Mesenchymal stem cell (in vitro differentiated cells and primary cell): Measurements from ENCODE around the gene HYAL4.
"Not testable (repeated sequence)": the region's sequence is repeated elsewhere in the genome, so short reads cannot be mapped to it uniquely, and the experiment has no call there.

Experiments
- DNase-seq: peaks from one replicate; pipeline ENCODE4 v3.0.0-alpha.2; 2013
- H2AFZ ChIP-seq: one replicate; pipeline ENCODE4 v1.6.1; 2013; ENCODE audit warnings: low read depth, mild to moderate bottlenecking, control low read depth, inconsistent platforms, low read length, moderate library complexity
- H2AK5ac ChIP-seq: 2 replicates; pipeline ENCODE4 v1.6.1; 2013; ENCODE audit warnings: low read length, moderate library complexity, mild to moderate bottlenecking, inconsistent platforms; ENCODE audit not compliant: severe bottlenecking
- H2BK120ac ChIP-seq: one replicate; pipeline ENCODE4 v1.6.1; 2013; ENCODE audit warnings: low read depth, mild to moderate bottlenecking, inconsistent platforms, low read length, moderate library complexity
- H2BK12ac ChIP-seq, 2 experiments: one replicate each; pipeline ENCODE4 v1.6.1; 2013; ENCODE audit warnings: inconsistent platforms in 2 of 2, low read length in 2 of 2, mild to moderate bottlenecking in 2 of 2, moderate library complexity in 2 of 2, control low read depth in 1 of 2
- H2BK15ac ChIP-seq: one replicate; pipeline ENCODE4 v1.6.1; 2013; ENCODE audit warnings: mild to moderate bottlenecking, low read depth, inconsistent platforms; ENCODE audit not compliant: poor library complexity, severe bottlenecking
- H2BK5ac ChIP-seq: 2 replicates; pipeline ENCODE4 v1.6.1; 2013; ENCODE audit warnings: low read depth, mild to moderate bottlenecking, low read length, control low read depth, inconsistent platforms; ENCODE audit not compliant: poor library complexity, severe bottlenecking
- H3K14ac ChIP-seq, 2 experiments: one replicate each; pipeline ENCODE4 v1.6.1; 2013; ENCODE audit warnings: inconsistent platforms in 2 of 2, low read length in 2 of 2, control low read depth in 1 of 2, mild to moderate bottlenecking in 1 of 2, moderate library complexity in 1 of 2
- H3K18ac ChIP-seq, 2 experiments: one replicate each; pipeline ENCODE4 v1.6.1; 2013; ENCODE audit warnings: inconsistent platforms in 2 of 2, low read length in 2 of 2, control low read depth in 1 of 2, low read depth in 1 of 2, mild to moderate bottlenecking in 1 of 2
- H3K23ac ChIP-seq, 2 experiments: one replicate each; pipeline ENCODE4 v1.6.1; 2013; ENCODE audit warnings: inconsistent platforms in 2 of 2, low read length in 2 of 2, mild to moderate bottlenecking in 2 of 2, moderate library complexity in 2 of 2, control low read depth in 1 of 2
- H3K27ac ChIP-seq: 2 replicates; pipeline ENCODE4 v1.5.1; 2013; ENCODE audit warnings: mild to moderate bottlenecking, moderate library complexity, low read length, control low read depth, inconsistent platforms; ENCODE audit not compliant: poor library complexity, severe bottlenecking
- H3K27me3 ChIP-seq, 2 experiments: 2 replicates each; pipeline versions ENCODE4 v1.6.1 to v1.7.0; 2013; ENCODE audit warnings: low read length in 2 of 2, mild to moderate bottlenecking in 2 of 2, moderate library complexity in 2 of 2, control low read depth in 1 of 2, inconsistent platforms in 1 of 2; ENCODE audit not compliant: control insufficient read depth in 1 of 2, insufficient read depth in 1 of 2
- H3K36me3 ChIP-seq, 2 experiments: 2 replicates each; pipeline versions ENCODE4 v1.6.1 to v1.7.0; 2013; ENCODE audit warnings: low read length in 2 of 2, control low read depth in 1 of 2, inconsistent platforms in 1 of 2, low read depth in 1 of 2, mild to moderate bottlenecking in 1 of 2; ENCODE audit not compliant: insufficient read depth in 2 of 2, control insufficient read depth in 1 of 2
- H3K4ac ChIP-seq, 2 experiments: one replicate each; pipeline ENCODE4 v1.6.1; 2013; ENCODE audit warnings: inconsistent platforms in 2 of 2, low read length in 2 of 2, mild to moderate bottlenecking in 2 of 2, moderate library complexity in 2 of 2, control low read depth in 1 of 2, low read depth in 1 of 2
- H3K4me1 ChIP-seq: 2 replicates; pipeline ENCODE4 v1.6.1; 2013; ENCODE audit warnings: low read depth, low read length, control low read depth; ENCODE audit not compliant: control insufficient read depth, insufficient read depth
- H3K4me2 ChIP-seq: 2 replicates; pipeline ENCODE4 v1.6.1; 2013; ENCODE audit warnings: low read length, mild to moderate bottlenecking, inconsistent platforms; ENCODE audit not compliant: poor library complexity, severe bottlenecking
- H3K4me3 ChIP-seq, 2 experiments: 2 replicates each; pipeline versions ENCODE4 v1.5.1 to v1.7.0; 2013; ENCODE audit warnings: low read length in 2 of 2, mild to moderate bottlenecking in 2 of 2, control low read depth in 1 of 2, low read depth in 1 of 2; ENCODE audit not compliant: insufficient read depth in 1 of 2
- H3K79me1 ChIP-seq: replicated peaks from 2 replicates; pipeline ENCODE4 v1.6.1; 2013; ENCODE audit warnings: mild to moderate bottlenecking, control low read depth, low read length, inconsistent platforms; ENCODE audit not compliant: poor library complexity, severe bottlenecking
- H3K9ac ChIP-seq: 2 replicates; pipeline ENCODE4 v1.7.0; 2013; ENCODE audit warnings: mild to moderate bottlenecking, low read length, moderate library complexity
- H3K9me3 ChIP-seq: 2 replicates; pipeline ENCODE4 v1.7.0; 2013; ENCODE audit warnings: mild to moderate bottlenecking, low read length; ENCODE audit not compliant: control insufficient read depth
- H4K8ac ChIP-seq: one replicate; pipeline ENCODE4 v1.6.1; 2013; ENCODE audit warnings: inconsistent platforms, mild to moderate bottlenecking, low read length, moderate library complexity
- H4K91ac ChIP-seq: one replicate; pipeline ENCODE4 v1.6.1; 2013; ENCODE audit warnings: mild to moderate bottlenecking, low read length, inconsistent platforms
- WGBS: methylation state at CpG from one replicate; pipeline ENCODE4 v1.1.7; 2013; ENCODE audit warnings: mixed read lengths; 5-methylcytosine and 5-hydroxymethylcytosine counted together

Gene HYAL4

DNA sequence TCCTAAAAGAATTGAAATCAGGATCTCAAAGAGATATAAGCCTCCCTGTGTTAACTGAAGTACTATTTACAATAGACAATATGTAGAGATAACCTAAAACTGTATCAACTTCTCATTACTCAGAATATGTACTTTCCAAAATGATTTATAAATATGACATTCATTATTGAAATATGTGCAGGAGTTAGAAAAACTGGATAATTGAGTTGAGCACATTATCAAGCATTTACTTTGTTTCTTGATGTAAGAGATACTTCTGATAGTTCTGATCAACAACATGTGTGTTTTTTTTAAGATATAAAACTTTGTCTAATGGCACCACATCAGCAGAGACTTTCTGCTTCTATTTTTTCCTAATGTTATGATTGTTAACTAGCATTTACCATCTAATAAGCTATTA, 38.2 kb downstream of the HYAL4 start:
- Histone ChIP-seq H3K4me3 (no peak overlapping the region), H2BK12ac (no peak overlapping the region), H3K23ac (no peak overlapping the region), H3K14ac (no peak overlapping the region), H3K4me2 (no peak overlapping the region), H2BK15ac (no peak overlapping the region), H3K27ac (no peak overlapping the region), H3K4me1 (no peaks in the 10 kb centered on the region), H3K79me1 (no peaks in the 10 kb centered on the region), H3K27me3 (no peaks in the 10 kb centered on the region), H4K8ac (no peak overlapping the region), H3K18ac (no peak overlapping the region), H3K9ac (no peak overlapping the region), H2BK120ac (no peak overlapping the region), H4K91ac (no peak overlapping the region), H2AK5ac (no peak overlapping the region), H2AFZ (no peak overlapping the region), H3K9me3 (no peaks in the 10 kb centered on the region), H3K4ac (no peak overlapping the region), H2BK5ac (no peak overlapping the region), H3K36me3 (no peaks in the 10 kb centered on the region)
- DNase-seq, result no peak

- Histone ChIP-seq H4K8ac (no peak overlapping the region), H3K79me1 (no peaks in the 10 kb centered on the region), H2BK15ac (no peak overlapping the region), H3K9me3 (peaks cover 10% of the 10 kb centered on the region), H2BK120ac (no peak overlapping the region), H3K9ac (no peak overlapping the region), H2AK5ac (no peak overlapping the region), H4K91ac (no peak overlapping the region), H2BK12ac (no peak overlapping the region), H3K4me1 (no peaks in the 10 kb centered on the region), H3K4ac (no peak overlapping the region), H2BK5ac (no peak overlapping the region), H3K4me2 (no peak overlapping the region), H3K18ac (no peak overlapping the region), H2AFZ (no peak overlapping the region), H3K36me3 (no peaks in the 10 kb centered on the region), H3K14ac (no peak overlapping the region), H3K27ac (no peak overlapping the region), H3K27me3 (no peaks in the 10 kb centered on the region), H3K4me3 (no peak overlapping the region), H3K23ac (no peak overlapping the region)
- DNase-seq, result no peak
Observed at GRCh38 chr7:123888192-123888591, 43.2 kb downstream of the HYAL4 start.

DNA sequence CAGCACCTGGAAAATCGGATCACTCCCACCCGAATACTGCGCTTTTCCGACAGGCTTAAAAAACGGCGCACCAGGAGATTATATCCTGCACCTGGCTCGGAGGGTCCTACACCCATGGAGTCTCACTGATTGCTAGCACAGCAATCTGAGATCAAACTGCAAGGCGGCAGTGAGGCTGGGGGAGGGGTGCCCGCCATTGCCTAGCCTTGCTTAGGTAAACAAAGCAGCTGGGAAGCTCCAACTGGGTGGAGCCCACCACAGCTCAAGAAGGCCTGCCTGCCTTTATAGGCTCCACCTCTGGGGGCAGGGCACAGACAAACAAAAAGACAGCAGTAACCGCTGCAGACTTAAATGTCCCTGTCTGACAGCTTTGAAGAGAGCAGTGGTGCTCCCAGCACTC, 49.8 kb downstream of the HYAL4 start:
- not testable (repeated sequence) for H2AK5ac ChIP-seq, H2AFZ ChIP-seq, H2BK15ac ChIP-seq, H4K8ac ChIP-seq, H3K4me2 ChIP-seq, H3K4me3 ChIP-seq, H3K27ac ChIP-seq, H4K91ac ChIP-seq, H3K9ac ChIP-seq, H3K4ac ChIP-seq, H3K36me3 ChIP-seq, H3K79me1 ChIP-seq, H2BK12ac ChIP-seq, DNase-seq, H3K14ac ChIP-seq, H3K4me1 ChIP-seq, H3K27me3 ChIP-seq, H3K23ac ChIP-seq, H3K18ac ChIP-seq, H2BK5ac ChIP-seq, H2BK120ac ChIP-seq
- 94% methylated on average over 10 of the region's 10 CpGs for WGBS
- H3K9me3 ChIP-seq, result peaks cover 10% of the 10 kb centered on the region

DNA sequence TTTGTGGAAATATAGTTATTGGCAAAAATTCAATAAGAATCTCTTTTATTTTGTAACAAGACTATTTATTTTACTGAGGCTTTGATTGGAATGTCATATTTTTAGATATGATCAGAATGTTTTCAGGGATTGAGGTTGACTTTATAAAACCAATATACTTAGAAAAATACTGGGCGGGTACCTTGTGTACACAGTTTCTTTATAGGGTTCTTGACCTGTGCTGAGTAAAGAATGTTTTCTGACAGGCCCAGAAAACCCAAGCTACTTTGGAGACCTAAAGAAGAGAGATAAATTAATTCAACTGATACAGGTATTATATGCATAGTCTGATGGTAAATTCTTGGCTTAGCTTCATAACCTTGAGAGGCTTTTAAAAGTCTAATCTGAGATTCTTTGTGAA, 56.1 kb downstream of the HYAL4 start:
- no peak overlapping the region for H3K27ac ChIP-seq
- H3K4me3 ChIP-seq, result no peak overlapping the region
- H3K4me2 ChIP-seq, result no peak overlapping the region
- H2AFZ ChIP-seq, result no peak overlapping the region
- H3K14ac ChIP-seq, result no peak overlapping the region
- H3K36me3 ChIP-seq, result no peaks in the 10 kb centered on the region
- no peak overlapping the region for H2BK15ac ChIP-seq
- H3K79me1 ChIP-seq, result no peaks in the 10 kb centered on the region
- no peak overlapping the region for H3K23ac ChIP-seq
- no peak overlapping the region for H4K8ac ChIP-seq
- H2BK12ac ChIP-seq, result no peak overlapping the region
- no peak overlapping the region for H2BK5ac ChIP-seq
- no peak overlapping the region for H2BK120ac ChIP-seq
- DNase-seq, result no peak
- H3K18ac ChIP-seq, result no peak overlapping the region
- H3K9ac ChIP-seq, result no peak overlapping the region
- no peak overlapping the region for H4K91ac ChIP-seq
- H3K9me3 ChIP-seq, result no peaks in the 10 kb centered on the region
- no peaks in the 10 kb centered on the region for H3K27me3 ChIP-seq
- H2AK5ac ChIP-seq, result no peak overlapping the region
- H3K4ac ChIP-seq, result no peak overlapping the region
- no peaks in the 10 kb centered on the region for H3K4me1 ChIP-seq
- WGBS, result no CpG with 5 or more reads among the region's 1 CpG
